Activated T-cell treated with anti-CD3 and anti-CD28 coated beads, Interleukin-2, amount 50 U/mL, for 72 hours (primary cell): ENCODE measurements around the gene CXorf38. TPM values are rescaled to one million over a fixed set of nuclear protein-coding genes. Genes with fewer than 3 reads are reported as not detected.

ENCODE experiments used
- ATAC-seq, 2 donors: fragments of 150-1000 bp; cut with Tn5 transposase; replicated peaks in 1 of 2; 2 replicates each; pipeline ENCODE4 v1.10.0; 2021; ENCODE audit warnings: moderate library complexity in 2 of 2, mild to moderate bottlenecking in 1 of 2
- DNase-seq, 2 donors: peaks; one replicate each; pipeline ENCODE4 v3.0.0; 2021 to 2022; ENCODE audit warnings: mixed read lengths in 1 of 2
- H3K27ac Mint-ChIP-seq: one replicate; pipeline ENCODE4 v1.8.0; 2022; ENCODE audit warnings: mild to moderate bottlenecking, moderate library complexity, mixed read lengths
- H3K27me3 Mint-ChIP-seq: one replicate; pipeline ENCODE4 v1.8.0; 2022; ENCODE audit warnings: low read depth, mixed read lengths
- H3K36me3 Mint-ChIP-seq, 2 donors: one replicate each; pipeline ENCODE4 v1.8.0; 2022; ENCODE audit warnings: mixed read lengths in 2 of 2, mild to moderate bottlenecking in 1 of 2; ENCODE audit not compliant: insufficient read depth in 2 of 2
- H3K4me1 Mint-ChIP-seq: one replicate; pipeline ENCODE4 v1.8.0; 2022; ENCODE audit warnings: low read depth, mixed read lengths
- H3K4me3 Mint-ChIP-seq, 2 donors: one replicate each; pipeline ENCODE4 v1.8.0; 2022; ENCODE audit warnings: mild to moderate bottlenecking in 2 of 2, mixed read lengths in 2 of 2, moderate library complexity in 2 of 2
- H3K9me3 Mint-ChIP-seq, 2 donors: one replicate each; pipeline ENCODE4 v1.8.0; 2022; ENCODE audit warnings: mixed read lengths in 2 of 2
- total RNA-seq, 2 donors: library from RNA; stranded (reverse); gene quantifications; one replicate each; pipeline ENCODE4 v1.2.3, GENCODE V29; 2022

CXorf38 gene
- total RNA-seq, 2 donors from 2014 or later = 25.0 to 33.3 TPM

DNA sequence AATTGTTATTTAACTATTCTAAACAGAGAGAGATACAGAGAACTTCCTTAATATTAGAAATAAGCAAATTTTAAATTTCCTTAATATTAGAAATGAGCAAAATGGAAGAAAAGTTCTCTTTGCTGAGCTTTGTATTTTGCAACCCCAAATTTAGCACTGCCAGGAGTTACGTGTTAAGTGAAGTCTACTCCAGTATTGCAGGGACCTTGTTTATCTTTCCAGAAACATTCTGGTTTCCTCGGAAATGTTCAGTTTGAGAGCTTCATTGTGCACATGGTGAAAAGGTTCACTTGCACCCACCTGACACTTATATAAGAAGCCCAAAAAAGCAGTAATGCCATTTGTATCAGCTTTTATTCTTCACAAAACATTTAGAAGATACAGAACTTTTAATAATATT, 6.2 kb upstream of the CXorf38 start:
- Mint-ChIP-seq H3K4me3 (no peak overlapping the region), H3K9me3 (no peaks in the 10 kb centered on the region), H3K4me1 (peaks cover 6% of the 10 kb centered on the region), H3K27ac (no peak overlapping the region), H3K27me3 (no peaks in the 10 kb centered on the region), H3K36me3 (peaks cover 2% of the 10 kb centered on the region in 2 donors)
- no peak for ATAC-seq
- no peak for DNase-seq

DNA sequence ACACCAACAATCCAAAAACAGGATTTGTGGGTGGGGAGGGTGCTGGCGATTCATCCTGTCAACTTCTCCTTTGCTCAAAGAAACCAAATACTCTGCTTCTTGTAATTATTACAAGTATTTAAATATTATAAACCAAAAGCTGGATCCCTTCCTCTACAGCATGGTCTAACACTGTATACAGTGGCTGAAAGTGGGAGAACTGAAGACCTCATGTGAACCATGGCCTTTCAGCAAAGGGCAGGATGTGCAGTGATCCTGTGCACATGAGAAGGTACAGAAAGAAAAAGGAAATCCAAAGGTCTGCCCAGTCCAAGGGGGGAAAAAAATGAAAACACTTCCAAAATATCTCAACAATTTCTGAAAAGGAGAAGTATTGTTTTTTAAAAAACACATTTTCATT, 5.3 kb upstream of the CXorf38 start:
- no peak overlapping the region for H3K4me3 Mint-ChIP-seq
- H3K27me3 Mint-ChIP-seq = no peaks in the 10 kb centered on the region
- no peaks in the 10 kb centered on the region for H3K9me3 Mint-ChIP-seq

DNA sequence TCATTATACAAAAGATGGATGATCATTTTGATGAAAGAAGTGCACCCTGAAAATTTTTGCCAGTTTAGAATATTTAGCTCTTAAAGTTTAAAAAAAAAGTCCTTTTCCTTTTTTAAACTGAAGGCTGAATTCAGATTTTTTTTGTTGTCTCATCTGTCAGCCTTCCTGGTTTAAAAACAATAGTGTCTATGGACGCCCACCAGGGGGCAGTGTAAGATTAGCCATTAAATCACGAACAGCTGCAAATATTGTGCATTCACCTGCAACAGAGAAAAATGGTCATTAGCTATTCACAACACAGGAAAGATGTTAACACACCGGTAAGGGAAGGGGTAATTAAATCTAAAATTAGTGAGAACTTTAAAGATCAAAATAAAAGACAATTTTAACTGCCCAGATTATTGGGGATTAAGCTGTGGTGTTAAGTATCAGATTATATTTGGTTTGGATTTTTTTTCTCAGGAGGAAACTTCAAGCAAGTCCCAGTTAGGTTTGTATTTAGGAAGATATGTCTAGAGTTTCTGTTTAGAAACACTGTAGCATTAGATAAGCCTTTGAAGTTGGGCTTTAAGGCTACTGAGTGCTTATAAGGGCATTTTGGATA, 4.4 kb upstream of the CXorf38 start:
- no peak overlapping the region for H3K27ac Mint-ChIP-seq

More for the DNA sequence above, 5.3 kb upstream of the CXorf38 start:
- Mint-ChIP-seq H3K36me3 (peaks cover 2% of the 10 kb centered on the region in 2 donors), H3K27ac (no peak overlapping the region), H3K4me1 (peaks cover 6% of the 10 kb centered on the region)
- DNase-seq = no peak
- ATAC-seq = no peak

DNA sequence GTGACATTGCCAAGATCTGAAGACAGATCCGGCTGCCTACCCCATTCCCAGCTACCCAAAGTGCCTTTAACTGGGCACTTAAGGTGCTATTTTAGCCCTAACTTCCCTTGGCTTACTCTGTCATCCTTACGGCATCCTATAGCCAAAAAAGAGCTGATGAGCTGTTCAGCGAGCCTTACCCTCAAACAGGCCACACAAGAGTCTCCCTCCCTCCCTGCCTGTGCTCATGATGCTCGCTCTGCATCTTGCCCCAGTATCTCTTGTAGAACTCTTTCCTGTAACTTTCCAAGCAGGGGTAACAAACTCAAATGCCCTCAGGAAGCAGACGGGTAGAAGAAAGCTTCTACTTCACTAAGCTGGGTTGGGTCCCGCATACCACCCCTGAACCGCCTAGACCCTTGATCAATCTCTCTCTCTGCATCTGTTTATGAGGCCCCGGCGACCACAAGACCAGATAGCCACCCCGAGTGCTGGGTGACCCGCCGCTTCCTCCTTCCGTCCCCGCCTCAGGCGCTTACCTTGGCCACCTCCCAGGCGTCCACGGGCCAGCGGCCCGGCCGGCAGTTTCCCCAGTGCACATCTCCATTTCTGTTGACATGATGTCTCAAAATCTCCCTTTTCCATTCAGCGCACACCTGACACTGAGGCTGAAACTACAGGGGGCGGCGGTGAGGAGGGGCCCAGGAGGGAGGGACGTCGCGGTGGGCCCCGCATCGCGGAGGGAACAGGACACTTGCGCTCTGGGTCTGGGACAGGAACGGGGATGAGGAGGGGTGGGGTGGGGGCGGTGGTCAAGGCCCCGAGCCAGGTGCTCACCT, 663 bp downstream of the CXorf38 start:
- H3K27ac Mint-ChIP-seq = peak overlapping the region; percentile 95
- DNase-seq (peak; percentile 41 to 52), ATAC-seq (peak; percentile 45)
- H3K36me3 Mint-ChIP-seq = peaks cover 11 to 14% of the 10 kb centered on the region in 2 donors
- H3K4me1 Mint-ChIP-seq = peaks cover 35% of the 10 kb centered on the region
- H3K27me3 Mint-ChIP-seq = no peaks in the 10 kb centered on the region
- peak overlapping the region; percentile 95 to 99 for H3K4me3 Mint-ChIP-seq
- H3K9me3 Mint-ChIP-seq = no peaks in the 10 kb centered on the region

More for the DNA sequence above, 4.4 kb upstream of the CXorf38 start:
- Mint-ChIP-seq H3K27me3 (no peaks in the 10 kb centered on the region), H3K36me3 (peaks cover 2 to 4% of the 10 kb centered on the region in 2 donors), H3K4me1 (peaks cover 7% of the 10 kb centered on the region), H3K4me3 (no peak overlapping the region), H3K9me3 (no peaks in the 10 kb centered on the region)
- ATAC-seq (no peak), DNase-seq (peak; percentile 66 to 72)

DNA sequence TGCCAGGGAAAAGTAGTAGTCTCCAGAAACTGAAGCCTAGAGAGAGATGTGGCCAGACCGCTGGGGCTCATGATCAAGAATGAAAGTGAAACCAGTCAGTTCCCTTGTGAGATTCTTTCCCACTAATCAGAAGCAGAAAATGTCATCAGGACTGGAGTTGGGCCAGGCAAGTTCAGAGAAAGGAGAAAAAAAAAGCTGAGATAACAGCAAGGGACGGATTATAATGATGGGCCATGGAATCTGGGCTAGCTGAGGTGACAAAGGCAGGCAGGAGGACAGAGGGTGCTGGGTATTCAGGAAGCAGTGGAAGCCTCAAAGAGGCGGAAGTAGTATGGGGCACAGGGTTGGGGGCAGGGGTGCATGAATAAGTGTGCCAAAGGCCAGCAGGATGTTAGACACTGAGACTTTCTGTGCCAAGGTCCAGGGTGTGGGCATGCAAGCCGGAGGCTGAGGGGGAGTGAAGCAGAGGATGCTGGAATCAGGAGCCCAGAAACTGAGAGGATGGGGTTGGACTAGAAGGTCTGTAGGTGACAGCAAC, 2.5 kb downstream of the CXorf38 start:
- ATAC-seq = peak; percentile 40 to 54
- DNase-seq = peak; percentile 36 to 38
- Mint-ChIP-seq H3K27me3 (no peaks in the 10 kb centered on the region), H3K4me1 (peaks cover 34% of the 10 kb centered on the region), H3K9me3 (no peaks in the 10 kb centered on the region), H3K36me3 (peaks cover 11 to 14% of the 10 kb centered on the region in 2 donors), H3K4me3 (peak overlapping the region; percentile 87 to 90), H3K27ac (peak overlapping the region; percentile 79)

DNA sequence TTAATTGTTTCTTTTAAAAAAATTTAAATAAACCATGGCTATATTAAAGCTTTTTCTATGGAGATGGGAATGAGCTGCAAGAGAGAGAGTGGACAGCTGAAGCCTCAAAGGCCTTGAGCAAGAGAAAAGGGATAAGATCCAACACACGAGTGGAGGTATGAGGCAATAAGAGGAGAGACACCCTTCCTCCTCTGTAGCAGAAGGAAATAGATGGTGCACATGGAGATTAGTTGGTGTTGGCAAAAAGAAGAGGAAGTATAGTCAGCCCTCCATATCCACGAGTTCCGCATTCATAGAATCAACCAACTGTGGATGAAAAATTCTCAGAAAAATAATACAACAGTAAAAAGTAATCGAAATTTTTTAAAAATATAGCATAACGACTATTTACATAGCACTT, 3.2 kb downstream of the CXorf38 start:
- DNase-seq = no peak
- Mint-ChIP-seq H3K27me3 (no peaks in the 10 kb centered on the region), H3K9me3 (no peaks in the 10 kb centered on the region), H3K4me1 (peaks cover 34% of the 10 kb centered on the region), H3K4me3 (peak overlapping the region; percentile 55 to 90), H3K27ac (peak overlapping the region; percentile 79), H3K36me3 (peaks cover 11 to 14% of the 10 kb centered on the region in 2 donors)
- ATAC-seq = no peak

DNA sequence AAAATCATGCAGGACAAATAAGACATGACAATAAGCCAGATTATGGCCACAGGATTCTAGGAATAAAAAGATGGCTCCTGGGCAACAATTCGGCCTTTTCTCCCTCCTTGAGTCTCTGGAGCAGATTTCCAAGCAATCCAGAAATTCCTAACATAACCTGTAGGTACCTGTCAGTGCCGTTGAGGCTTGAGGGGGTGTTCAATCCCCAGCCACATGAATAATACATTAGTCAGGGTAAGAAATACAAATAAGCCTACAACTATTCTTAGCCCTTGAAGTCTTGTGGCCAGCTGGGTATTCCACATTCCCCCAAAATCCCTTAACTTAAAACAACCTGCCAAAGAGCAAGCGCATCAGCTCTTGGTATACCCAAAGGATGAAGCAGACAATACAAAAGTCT, 9.7 kb downstream of the CXorf38 start:
- DNase-seq = no peak
- no peak for ATAC-seq
- no peak overlapping the region for H3K4me3 Mint-ChIP-seq
- H3K4me1 Mint-ChIP-seq = peaks cover 17% of the 10 kb centered on the region
- no peaks in the 10 kb centered on the region for H3K27me3 Mint-ChIP-seq
- H3K36me3 Mint-ChIP-seq = peaks cover 4 to 44% of the 10 kb centered on the region in 2 donors
- no peaks in the 10 kb centered on the region for H3K9me3 Mint-ChIP-seq
- no peak overlapping the region for H3K27ac Mint-ChIP-seq

DNA sequence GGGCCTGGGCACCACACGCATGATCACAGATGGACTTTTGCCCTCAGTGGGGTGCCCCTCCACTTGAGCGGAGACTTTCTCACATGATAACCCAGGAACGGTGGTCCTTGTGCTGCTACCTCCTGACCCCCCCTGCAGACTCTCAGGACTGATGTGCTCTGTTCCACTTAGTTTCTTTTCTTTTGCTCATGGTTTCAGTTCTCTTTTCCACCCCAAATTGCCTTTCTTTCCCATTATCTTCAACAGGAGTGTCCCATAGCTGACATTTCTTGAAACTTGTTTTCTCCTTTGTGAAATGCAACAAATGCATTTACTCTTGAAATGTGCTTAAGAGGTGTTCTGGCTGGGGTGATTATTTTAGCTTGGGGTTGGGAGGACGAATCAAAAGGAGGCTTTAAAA, 15.2 kb downstream of the CXorf38 start:
- Mint-ChIP-seq H3K27me3 (no peaks in the 10 kb centered on the region), H3K9me3 (no peaks in the 10 kb centered on the region), H3K4me1 (peaks cover 8% of the 10 kb centered on the region), H3K4me3 (no peak overlapping the region), H3K36me3 (peaks cover 2 to 49% of the 10 kb centered on the region in 2 donors), H3K27ac (peak overlapping the region; percentile 20)
- DNase-seq = no peak
- ATAC-seq = no peak

DNA sequence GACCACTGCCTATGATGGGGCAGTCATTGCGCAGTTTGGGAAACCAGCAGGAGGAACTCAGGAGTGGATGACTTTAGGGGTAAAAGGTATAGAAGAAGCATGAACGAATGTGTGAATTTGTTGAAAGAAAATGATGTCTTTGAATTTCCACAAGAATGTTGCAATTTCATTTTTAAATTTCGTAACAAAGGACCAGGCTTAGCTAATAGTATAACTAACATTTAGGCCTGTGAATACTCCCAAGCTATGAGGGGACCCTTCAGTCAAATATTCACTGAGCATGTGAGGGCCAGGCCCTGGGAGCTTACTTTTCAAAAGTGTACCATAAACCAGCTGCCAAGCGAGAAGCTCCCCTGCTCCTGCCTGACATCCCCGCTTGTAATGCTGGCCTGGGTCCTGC, 18.9 kb downstream of the CXorf38 start:
- no peak for DNase-seq
- H3K4me3 Mint-ChIP-seq = no peak overlapping the region
- no peak for ATAC-seq
- no peak overlapping the region for H3K27ac Mint-ChIP-seq
- peaks cover 8% of the 10 kb centered on the region for H3K4me1 Mint-ChIP-seq
- no peaks in the 10 kb centered on the region for H3K9me3 Mint-ChIP-seq
- H3K27me3 Mint-ChIP-seq = no peaks in the 10 kb centered on the region
- H3K36me3 Mint-ChIP-seq = peaks cover 0 to 21% of the 10 kb centered on the region in 2 donors

DNA sequence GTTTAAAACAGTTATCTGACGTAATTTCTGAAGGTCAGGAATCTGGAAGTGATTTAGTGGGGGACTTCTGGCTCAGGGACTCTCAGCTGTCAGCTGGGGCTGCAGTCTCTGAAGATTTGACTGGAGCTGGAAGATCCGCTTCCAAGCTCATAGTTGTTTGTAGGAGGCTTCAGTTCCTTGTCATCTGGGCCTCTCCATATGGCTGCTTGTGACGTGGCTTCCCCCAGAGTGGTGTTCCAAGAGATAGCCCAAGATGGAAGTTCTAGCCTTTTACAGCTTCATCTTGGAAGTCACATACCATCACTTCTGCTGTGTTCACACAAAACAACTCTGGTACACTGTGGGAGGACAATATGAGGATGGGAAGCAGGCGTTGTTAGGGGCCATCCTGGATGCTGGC, 22.1 kb downstream of the CXorf38 start:
- no peak for ATAC-seq
- Mint-ChIP-seq H3K36me3 (peaks cover 0 to 10% of the 10 kb centered on the region in 2 donors), H3K4me3 (no peak overlapping the region), H3K27me3 (no peaks in the 10 kb centered on the region), H3K27ac (no peak overlapping the region), H3K9me3 (no peaks in the 10 kb centered on the region), H3K4me1 (no peaks in the 10 kb centered on the region)
- DNase-seq = no peak

DNA sequence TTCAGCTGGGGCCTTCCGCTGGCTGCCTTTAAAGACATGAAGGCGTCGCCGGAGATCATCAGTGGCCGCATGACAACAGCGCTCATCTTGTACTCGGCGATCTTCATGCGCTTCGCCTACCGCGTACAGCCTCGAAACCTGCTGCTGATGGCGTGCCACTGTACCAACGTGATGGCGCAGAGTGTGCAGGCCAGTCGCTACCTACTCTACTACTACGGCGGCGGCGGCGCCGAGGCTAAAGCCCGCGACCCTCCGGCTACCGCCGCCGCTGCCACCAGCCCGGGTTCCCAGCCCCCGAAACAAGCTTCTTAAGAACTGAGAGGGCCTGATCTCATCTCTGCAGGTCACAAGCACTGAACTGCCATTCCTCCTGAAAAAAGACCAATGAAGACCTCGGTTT, 23.7 kb downstream of the CXorf38 start:
- H3K36me3 Mint-ChIP-seq = peaks cover 0 to 10% of the 10 kb centered on the region in 2 donors
- no peaks in the 10 kb centered on the region for H3K9me3 Mint-ChIP-seq
- ATAC-seq (no peak), DNase-seq (no peak)
- H3K4me3 Mint-ChIP-seq = no peak overlapping the region
- no peaks in the 10 kb centered on the region for H3K27me3 Mint-ChIP-seq
- H3K27ac Mint-ChIP-seq = no peak overlapping the region
- H3K4me1 Mint-ChIP-seq = no peaks in the 10 kb centered on the region

DNA sequence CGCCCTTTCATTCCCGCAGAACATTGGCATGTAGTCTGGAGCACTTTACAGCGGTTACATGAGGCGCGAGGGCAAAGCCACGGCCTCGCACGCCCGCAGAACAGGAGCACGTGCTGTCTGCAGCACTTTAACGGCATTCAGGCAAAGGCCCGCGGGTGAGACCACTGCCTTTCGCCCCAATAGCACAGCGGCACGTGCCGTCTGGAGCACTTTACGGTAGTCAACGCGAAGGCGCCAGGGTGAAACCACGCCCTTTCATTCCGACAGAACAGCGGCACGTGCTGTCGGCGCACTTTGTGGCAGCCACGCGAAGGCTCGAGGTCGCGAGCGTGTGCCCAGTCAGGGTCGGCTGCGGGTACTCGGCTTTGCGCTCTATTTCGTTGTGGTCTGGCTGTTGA, 24.2 kb downstream of the CXorf38 start, which contains the start of gene MPC1L:
Gene MPC1L (plus strand): TSS at position 290 of the 398 bp plus-strand sequence. CDS start 138 bp downstream, outside the sequence.
- Mint-ChIP-seq H3K4me1 (no peaks in the 10 kb centered on the region), H3K27me3 (no peaks in the 10 kb centered on the region), H3K27ac (no peak within 1 kb of the TSS), H3K4me3 (no peak within 1 kb of the TSS), H3K36me3 (peaks cover 0 to 8% of the 10 kb centered on the region in 2 donors), H3K9me3 (no peaks in the 10 kb centered on the region)
- DNase-seq (no peak), ATAC-seq (no peak)

DNA sequence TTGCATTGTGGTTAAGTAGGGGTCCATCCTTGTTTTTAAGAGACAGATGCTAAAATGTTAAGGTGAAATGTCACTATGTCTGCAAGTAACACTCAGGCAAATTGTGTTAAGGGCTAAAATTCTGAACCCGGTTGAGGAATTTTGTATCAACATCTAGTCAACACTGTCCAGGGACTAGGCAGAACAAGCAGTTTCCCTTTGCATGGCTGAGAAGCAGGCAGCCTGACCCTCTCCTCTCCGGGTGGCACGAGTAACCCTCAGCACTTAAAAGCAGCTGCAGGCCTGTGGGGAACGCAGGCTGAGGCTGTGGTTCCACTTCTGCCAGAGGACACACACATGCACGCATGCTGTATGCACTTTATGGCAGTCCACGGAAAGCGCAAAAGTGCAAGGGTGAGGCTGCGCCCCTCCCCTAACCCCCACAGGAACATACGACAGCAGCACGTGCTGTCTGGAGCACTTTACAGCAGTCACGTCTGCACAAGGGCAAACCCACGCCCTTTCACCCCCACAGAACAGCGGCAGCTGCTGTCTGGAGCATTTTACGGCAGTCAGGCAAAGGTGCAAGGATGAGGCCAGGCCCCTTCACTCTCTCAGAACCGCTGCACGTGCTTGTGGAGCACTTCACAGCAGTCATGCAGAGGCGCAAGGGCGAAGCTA, 24.8 kb downstream of the CXorf38 start:
- DNase-seq (no peak), ATAC-seq (no peak)
- H3K4me3 Mint-ChIP-seq = no peak overlapping the region
- H3K9me3 Mint-ChIP-seq = no peaks in the 10 kb centered on the region
- no peaks in the 10 kb centered on the region for H3K4me1 Mint-ChIP-seq
- peaks cover 3% of the 10 kb centered on the region for H3K27me3 Mint-ChIP-seq
- H3K36me3 Mint-ChIP-seq = peaks cover 0 to 2% of the 10 kb centered on the region in 2 donors
- no peak overlapping the region for H3K27ac Mint-ChIP-seq
